Measurements from ENCODE around the gene LPIN2. TPM values are rescaled to one million over a fixed set of nuclear protein-coding genes. Genes with fewer than 3 reads are reported as not detected.

The LPIN2 gene
- total and polyA plus RNA-seq, 4 donors, result 58.6 to 284 (median 103) TPM

DNA sequence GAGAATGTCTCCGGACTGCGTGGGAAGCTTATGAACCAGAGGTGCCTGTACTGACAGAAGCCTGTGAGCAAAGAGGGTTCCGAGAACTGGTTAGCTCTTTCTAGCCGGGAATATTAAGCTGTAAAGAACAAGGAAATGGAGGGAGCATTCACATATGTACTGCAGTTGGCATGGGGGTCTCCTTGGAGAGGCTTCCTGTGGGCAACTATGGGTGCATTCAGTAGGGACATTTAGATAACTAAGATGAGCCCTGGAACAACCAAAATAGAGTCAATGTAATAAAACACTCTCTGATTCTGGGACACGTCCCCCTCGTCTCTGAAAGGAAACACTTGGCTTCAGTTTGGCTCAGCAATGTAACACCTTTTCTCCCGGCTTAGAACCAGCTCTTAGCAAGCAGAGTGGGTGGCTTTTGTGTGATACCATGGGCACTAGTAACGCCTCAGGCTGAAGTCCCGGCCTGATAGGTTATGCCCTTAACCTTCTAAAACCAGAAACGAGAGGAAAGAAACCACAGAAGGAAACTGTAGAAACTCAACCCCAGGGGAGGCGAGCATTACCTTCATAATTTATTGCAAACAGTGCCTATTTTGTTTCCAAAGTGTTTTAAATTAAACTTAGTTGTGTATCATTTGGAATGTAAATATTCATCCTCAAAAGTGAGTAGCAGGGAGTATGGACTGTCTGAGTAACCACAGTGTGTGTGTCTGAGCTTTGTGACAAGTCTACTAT, 48.8 kb upstream of the LPIN2 start:
- Histone ChIP-seq H3K4me1 (ENCODE audit: control insufficient read depth in 4 of 4, insufficient read depth in 4 of 4, low read length in 3 of 4) (peaks cover 4 to 10% (median 9%) of the 10 kb centered on the region in 4 donors), H3K9me3 (ENCODE audit: control insufficient read depth in 4 of 4, low read length in 3 of 4) (no peaks in the 10 kb centered on the region), H3K36me3 (ENCODE audit: control insufficient read depth in 4 of 4, insufficient read depth in 3 of 4, low read depth in 1 of 4, low read length in 3 of 4) (peaks cover 0 to 3% (median 0%) of the 10 kb centered on the region in 4 donors), H3K9ac (ENCODE audit: low read depth in 1 of 2, low read length in 2 of 2) (no peak overlapping the region), H3K27ac (ENCODE audit: low read depth in 1 of 2, low read length in 2 of 2) (peak overlapping the region; percentile 31 to 71), H3K4me3 (ENCODE audit: low read depth in 1 of 3, low read length in 3 of 3) (no peak overlapping the region), H3K27me3 (ENCODE audit: control insufficient read depth in 4 of 4, insufficient read depth in 4 of 4, low read length in 3 of 4) (no peaks in the 10 kb centered on the region)
- DNase-seq (ENCODE audit: low spot score), result no peak
- WGBS, result 88% methylated on average over 11 of the region's 11 CpGs
- no peak for TF ChIP-seq GABPA (IDR thresholded peaks at IDR 0.05 in 1 of 2, conservative IDR thresholded peaks at IDR 0.05 in 1 of 2)
- no peak for TF ChIP-seq RAD21 (IDR thresholded peaks at IDR 0.05)
- TF ChIP-seq JUND (IDR thresholded peaks at IDR 0.05), result no peak
- TF ChIP-seq, protein P1, sequence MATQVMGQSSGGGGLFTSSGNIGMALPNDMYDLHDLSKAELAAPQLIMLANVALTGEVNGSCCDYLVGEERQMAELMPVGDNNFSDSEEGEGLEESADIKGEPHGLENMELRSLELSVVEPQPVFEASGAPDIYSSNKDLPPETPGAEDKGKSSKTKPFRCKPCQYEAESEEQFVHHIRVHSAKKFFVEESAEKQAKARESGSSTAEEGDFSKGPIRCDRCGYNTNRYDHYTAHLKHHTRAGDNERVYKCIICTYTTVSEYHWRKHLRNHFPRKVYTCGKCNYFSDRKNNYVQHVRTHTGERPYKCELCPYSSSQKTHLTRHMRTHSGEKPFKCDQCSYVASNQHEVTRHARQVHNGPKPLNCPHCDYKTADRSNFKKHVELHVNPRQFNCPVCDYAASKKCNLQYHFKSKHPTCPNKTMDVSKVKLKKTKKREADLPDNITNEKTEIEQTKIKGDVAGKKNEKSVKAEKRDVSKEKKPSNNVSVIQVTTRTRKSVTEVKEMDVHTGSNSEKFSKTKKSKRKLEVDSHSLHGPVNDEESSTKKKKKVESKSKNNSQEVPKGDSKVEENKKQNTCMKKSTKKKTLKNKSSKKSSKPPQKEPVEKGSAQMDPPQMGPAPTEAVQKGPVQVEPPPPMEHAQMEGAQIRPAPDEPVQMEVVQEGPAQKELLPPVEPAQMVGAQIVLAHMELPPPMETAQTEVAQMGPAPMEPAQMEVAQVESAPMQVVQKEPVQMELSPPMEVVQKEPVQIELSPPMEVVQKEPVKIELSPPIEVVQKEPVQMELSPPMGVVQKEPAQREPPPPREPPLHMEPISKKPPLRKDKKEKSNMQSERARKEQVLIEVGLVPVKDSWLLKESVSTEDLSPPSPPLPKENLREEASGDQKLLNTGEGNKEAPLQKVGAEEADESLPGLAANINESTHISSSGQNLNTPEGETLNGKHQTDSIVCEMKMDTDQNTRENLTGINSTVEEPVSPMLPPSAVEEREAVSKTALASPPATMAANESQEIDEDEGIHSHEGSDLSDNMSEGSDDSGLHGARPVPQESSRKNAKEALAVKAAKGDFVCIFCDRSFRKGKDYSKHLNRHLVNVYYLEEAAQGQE (IDR thresholded peaks at IDR 0.05), result no peak
- no peak for TF ChIP-seq RXRA (IDR thresholded peaks at IDR 0.05)
- TF ChIP-seq FOXA1 (IDR thresholded peaks at IDR 0.05), result no peak
- TF ChIP-seq, protein P2, sequence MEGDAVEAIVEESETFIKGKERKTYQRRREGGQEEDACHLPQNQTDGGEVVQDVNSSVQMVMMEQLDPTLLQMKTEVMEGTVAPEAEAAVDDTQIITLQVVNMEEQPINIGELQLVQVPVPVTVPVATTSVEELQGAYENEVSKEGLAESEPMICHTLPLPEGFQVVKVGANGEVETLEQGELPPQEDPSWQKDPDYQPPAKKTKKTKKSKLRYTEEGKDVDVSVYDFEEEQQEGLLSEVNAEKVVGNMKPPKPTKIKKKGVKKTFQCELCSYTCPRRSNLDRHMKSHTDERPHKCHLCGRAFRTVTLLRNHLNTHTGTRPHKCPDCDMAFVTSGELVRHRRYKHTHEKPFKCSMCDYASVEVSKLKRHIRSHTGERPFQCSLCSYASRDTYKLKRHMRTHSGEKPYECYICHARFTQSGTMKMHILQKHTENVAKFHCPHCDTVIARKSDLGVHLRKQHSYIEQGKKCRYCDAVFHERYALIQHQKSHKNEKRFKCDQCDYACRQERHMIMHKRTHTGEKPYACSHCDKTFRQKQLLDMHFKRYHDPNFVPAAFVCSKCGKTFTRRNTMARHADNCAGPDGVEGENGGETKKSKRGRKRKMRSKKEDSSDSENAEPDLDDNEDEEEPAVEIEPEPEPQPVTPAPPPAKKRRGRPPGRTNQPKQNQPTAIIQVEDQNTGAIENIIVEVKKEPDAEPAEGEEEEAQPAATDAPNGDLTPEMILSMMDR (IDR thresholded peaks at IDR 0.05; ENCODE audit: low read depth, low read length, missing input control), result no peak
- TF ChIP-seq NR2F2 (IDR thresholded peaks at IDR 0.05), result no peak
- TF ChIP-seq TAF1 (conservative IDR thresholded peaks at IDR 0.05), result no peak
- TF ChIP-seq EGR1 (IDR thresholded peaks at IDR 0.05; ENCODE audit: low read depth in 2 of 2), result no peak
- TF ChIP-seq HNF4G (IDR thresholded peaks at IDR 0.05), result no peak
- no peak for TF ChIP-seq SP1 (IDR thresholded peaks at IDR 0.05)
- TF ChIP-seq YY1 (IDR thresholded peaks at IDR 0.05), result no peak
- TF ChIP-seq, protein P3, sequence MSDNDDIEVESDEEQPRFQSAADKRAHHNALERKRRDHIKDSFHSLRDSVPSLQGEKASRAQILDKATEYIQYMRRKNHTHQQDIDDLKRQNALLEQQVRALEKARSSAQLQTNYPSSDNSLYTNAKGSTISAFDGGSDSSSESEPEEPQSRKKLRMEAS (IDR thresholded peaks at IDR 0.05), result no peak
- TF ChIP-seq, protein P4, sequence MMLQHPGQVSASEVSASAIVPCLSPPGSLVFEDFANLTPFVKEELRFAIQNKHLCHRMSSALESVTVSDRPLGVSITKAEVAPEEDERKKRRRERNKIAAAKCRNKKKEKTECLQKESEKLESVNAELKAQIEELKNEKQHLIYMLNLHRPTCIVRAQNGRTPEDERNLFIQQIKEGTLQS (IDR thresholded peaks at IDR 0.05), result no peak
- no peak for TF ChIP-seq FOXA2 (IDR thresholded peaks at IDR 0.05)
- TF ChIP-seq, protein P5, sequence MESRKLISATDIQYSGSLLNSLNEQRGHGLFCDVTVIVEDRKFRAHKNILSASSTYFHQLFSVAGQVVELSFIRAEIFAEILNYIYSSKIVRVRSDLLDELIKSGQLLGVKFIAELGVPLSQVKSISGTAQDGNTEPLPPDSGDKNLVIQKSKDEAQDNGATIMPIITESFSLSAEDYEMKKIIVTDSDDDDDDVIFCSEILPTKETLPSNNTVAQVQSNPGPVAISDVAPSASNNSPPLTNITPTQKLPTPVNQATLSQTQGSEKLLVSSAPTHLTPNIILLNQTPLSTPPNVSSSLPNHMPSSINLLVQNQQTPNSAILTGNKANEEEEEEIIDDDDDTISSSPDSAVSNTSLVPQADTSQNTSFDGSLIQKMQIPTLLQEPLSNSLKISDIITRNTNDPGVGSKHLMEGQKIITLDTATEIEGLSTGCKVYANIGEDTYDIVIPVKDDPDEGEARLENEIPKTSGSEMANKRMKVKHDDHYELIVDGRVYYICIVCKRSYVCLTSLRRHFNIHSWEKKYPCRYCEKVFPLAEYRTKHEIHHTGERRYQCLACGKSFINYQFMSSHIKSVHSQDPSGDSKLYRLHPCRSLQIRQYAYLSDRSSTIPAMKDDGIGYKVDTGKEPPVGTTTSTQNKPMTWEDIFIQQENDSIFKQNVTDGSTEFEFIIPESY (IDR thresholded peaks at IDR 0.05), result no peak
- no peak for TF ChIP-seq HNF4A (conservative IDR thresholded peaks at IDR 0.05)
